ENCODE results near the gene MYL10. TPM values are rescaled to one million over a fixed set of nuclear protein-coding genes. Genes with fewer than 3 reads are reported as not detected.

The MYL10 gene
- total RNA-seq, 2 donors from 2014 or later: not detected

DNA sequence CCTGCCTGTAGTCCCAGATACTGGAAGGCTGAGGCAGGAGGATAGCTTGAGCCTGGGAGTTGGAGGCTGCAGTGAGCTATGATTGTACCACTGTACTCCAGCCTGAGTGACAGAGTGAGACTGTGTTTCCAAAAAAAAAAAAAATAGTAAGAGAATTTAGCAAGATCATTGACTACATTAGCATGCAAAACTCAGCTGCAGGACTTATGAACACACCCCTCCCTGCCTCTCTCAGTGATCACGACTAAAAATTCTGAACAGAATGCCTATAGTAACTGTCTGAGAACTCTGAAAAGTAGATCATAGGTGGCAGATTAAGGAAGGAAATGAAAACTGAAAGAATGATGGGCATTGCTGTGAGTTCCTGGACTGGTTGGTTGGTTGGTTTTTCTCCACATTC lies 50.5 kb downstream of the MYL10 start:
- H3K4me1 ChIP-seq: no peaks in the 10 kb centered on the region
- H3K36me3 ChIP-seq: no peaks in the 10 kb centered on the region
- H3K27me3 ChIP-seq: no peaks in the 10 kb centered on the region
- no peak overlapping the region for H3K27ac ChIP-seq
- peaks cover 0 to 12% of the 10 kb centered on the region in 2 donors for H3K9me3 ChIP-seq
- no peak overlapping the region for H3K4me3 ChIP-seq
- TF ChIP-seq, protein P1, sequence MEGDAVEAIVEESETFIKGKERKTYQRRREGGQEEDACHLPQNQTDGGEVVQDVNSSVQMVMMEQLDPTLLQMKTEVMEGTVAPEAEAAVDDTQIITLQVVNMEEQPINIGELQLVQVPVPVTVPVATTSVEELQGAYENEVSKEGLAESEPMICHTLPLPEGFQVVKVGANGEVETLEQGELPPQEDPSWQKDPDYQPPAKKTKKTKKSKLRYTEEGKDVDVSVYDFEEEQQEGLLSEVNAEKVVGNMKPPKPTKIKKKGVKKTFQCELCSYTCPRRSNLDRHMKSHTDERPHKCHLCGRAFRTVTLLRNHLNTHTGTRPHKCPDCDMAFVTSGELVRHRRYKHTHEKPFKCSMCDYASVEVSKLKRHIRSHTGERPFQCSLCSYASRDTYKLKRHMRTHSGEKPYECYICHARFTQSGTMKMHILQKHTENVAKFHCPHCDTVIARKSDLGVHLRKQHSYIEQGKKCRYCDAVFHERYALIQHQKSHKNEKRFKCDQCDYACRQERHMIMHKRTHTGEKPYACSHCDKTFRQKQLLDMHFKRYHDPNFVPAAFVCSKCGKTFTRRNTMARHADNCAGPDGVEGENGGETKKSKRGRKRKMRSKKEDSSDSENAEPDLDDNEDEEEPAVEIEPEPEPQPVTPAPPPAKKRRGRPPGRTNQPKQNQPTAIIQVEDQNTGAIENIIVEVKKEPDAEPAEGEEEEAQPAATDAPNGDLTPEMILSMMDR (IDR thresholded peaks at IDR 0.05): no peak
- no peak for DNase-seq (ENCODE audit: low spot score)

DNA sequence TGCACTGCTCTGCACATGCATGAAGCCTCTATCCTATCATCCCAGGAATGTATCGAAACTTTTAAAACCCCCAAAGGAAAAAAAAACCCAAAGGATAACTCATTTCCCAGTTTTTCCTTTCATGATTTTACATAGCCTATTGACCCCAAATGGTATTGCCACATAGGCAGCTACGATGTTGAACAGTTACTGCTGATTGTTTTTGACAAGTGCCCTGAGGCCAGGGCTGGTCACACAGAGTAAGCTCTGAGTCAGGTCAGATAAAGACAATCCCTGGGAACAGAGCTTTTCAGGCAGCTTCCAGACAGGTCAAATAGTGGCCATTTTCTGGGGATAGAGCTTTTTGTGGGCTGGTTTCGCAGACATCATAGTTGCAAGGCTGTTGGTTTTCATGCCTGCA lies 52.1 kb downstream of the MYL10 start:
- DNase-seq (ENCODE audit: low spot score): no peak
- TF ChIP-seq, protein P1 (IDR thresholded peaks at IDR 0.05): no peak
- Histone ChIP-seq H3K9me3 (peaks cover 6 to 23% of the 10 kb centered on the region in 2 donors), H3K36me3 (no peaks in the 10 kb centered on the region), H3K27me3 (no peaks in the 10 kb centered on the region), H3K4me1 (no peaks in the 10 kb centered on the region), H3K4me3 (no peak overlapping the region), H3K27ac (no peak overlapping the region)

DNA sequence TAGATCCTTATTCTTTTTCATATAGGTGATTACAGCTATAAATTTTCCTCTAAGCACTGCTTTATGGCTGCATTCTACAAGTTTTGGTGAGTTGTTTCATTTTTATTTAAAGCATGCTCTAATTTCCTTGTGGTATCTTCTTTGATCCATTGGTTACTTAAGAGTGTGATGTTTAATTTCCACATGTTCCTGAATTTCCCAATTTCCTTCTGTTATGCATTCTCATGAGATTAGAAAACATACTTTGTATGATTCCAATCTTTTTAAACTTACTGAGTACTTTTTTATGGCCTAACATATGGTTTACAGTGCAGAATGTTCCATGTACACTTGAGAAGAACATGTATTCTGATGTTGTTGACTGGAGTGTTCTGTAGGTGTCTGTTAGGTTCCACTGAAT lies 53.4 kb downstream of the MYL10 start:
- TF ChIP-seq, protein P1 (IDR thresholded peaks at IDR 0.05): no peak
- DNase-seq (ENCODE audit: low spot score): no peak
- no peak overlapping the region for H3K4me3 ChIP-seq
- H3K27ac ChIP-seq: no peak overlapping the region
- H3K4me1 ChIP-seq: no peaks in the 10 kb centered on the region
- H3K36me3 ChIP-seq: no peaks in the 10 kb centered on the region
- H3K27me3 ChIP-seq: no peaks in the 10 kb centered on the region
- peaks cover 7 to 35% of the 10 kb centered on the region in 2 donors for H3K9me3 ChIP-seq

DNA sequence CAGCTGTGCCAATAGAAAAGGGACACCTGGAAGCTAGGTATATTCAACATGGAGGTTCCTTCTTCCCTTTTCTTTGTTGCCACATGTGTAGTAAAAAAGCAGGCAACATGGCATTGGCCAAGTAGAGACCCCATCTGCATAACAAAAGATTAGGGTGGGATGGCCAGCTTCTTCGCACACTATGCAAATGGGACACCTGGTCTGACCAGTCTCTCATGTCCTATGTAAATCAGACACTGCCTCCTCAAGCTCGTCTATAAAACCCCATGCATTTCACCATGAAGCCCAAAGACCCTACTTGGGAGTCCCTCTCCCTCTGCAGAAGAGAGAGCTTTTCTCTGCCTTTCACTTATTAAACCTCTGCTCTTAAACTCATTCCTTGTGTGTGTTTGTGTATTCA lies 53.9 kb downstream of the MYL10 start:
- Histone ChIP-seq H3K4me3 (no peak overlapping the region), H3K27me3 (no peaks in the 10 kb centered on the region), H3K36me3 (no peaks in the 10 kb centered on the region), H3K9me3 (peaks cover 7 to 40% of the 10 kb centered on the region in 2 donors), H3K4me1 (no peaks in the 10 kb centered on the region), H3K27ac (no peak overlapping the region)
- TF ChIP-seq, protein P1 (IDR thresholded peaks at IDR 0.05): no peak
- no peak for DNase-seq (ENCODE audit: low spot score)

DNA sequence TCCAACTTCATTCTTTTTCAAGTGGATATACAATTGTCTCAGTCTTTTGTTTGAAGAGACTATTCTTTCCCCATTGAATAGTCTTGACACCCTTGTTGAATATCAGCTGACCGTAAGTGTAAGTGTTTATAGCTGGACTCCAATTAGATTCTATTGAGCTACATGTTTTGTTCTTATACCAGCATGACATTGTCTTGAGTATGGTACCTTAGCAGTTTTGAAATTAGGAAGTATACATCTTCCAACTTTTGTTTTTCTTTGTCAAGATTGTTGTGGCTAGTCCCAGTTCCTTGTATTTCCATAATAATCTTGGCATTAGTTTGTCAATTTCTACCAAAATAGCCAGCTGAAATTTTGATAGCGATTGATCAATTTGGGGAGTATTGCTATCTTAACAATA lies 56.9 kb downstream of the MYL10 start:
- Histone ChIP-seq H3K27me3 (no peaks in the 10 kb centered on the region), H3K4me3 (no peak overlapping the region), H3K9me3 (peaks cover 7 to 45% of the 10 kb centered on the region in 2 donors), H3K27ac (no peak overlapping the region), H3K36me3 (no peaks in the 10 kb centered on the region), H3K4me1 (no peaks in the 10 kb centered on the region)
- TF ChIP-seq, protein P1 (IDR thresholded peaks at IDR 0.05): no peak
- no peak for DNase-seq (ENCODE audit: low spot score)

DNA sequence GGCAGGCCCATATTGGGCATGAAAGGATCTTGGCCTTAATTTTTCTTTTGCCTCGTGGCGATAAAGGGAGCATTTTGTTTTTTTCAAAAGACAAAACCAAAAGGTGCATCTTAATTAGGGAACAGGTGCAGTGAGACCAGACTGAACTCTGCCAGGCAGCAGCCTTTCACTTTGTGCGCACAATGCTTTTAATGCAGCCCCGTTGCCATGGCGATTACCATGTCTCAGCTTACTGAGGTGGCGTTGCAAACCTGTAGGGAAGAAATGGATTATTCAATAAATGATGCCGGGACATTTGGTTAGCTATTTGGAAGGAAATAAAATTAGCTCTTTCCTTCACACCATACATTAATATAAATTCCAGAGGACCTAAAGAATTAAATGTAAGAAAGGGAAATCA lies 61.9 kb downstream of the MYL10 start:
- TF ChIP-seq, protein P1 (IDR thresholded peaks at IDR 0.05): no peak
- no peak for DNase-seq (ENCODE audit: low spot score)
- no peak overlapping the region for H3K27ac ChIP-seq
- H3K36me3 ChIP-seq: no peaks in the 10 kb centered on the region
- H3K9me3 ChIP-seq: peaks cover 3 to 28% of the 10 kb centered on the region in 2 donors
- no peaks in the 10 kb centered on the region for H3K27me3 ChIP-seq
- H3K4me1 ChIP-seq: no peaks in the 10 kb centered on the region
- no peak overlapping the region for H3K4me3 ChIP-seq
